HG03378 (cell line): ENCODE data around the gene ZNF837.

Source experiments
- ATAC-seq: cut with Tn5 transposase; IDR thresholded peaks from one replicate; pipeline ENCODE4 v1.9.1; 2021; ENCODE audit warnings: mild to moderate bottlenecking, moderate library complexity; ENCODE audit not compliant: unreplicated experiment

The ZNF837 gene

GRCh38 chr19:58326501-58326913 lies 54.3 kb downstream of the ZNF837 start:
- ATAC-seq = no peak

- ATAC-seq = no peak
Observed at GRCh38 chr19:58325311-58326022, 55.4 kb downstream of the ZNF837 start.

- ATAC-seq = no peak
Observed at GRCh38 chr19:58319241-58319640, 61.6 kb downstream of the ZNF837 start.

GRCh38 chr19:58318297-58318696 lies 62.5 kb downstream of the ZNF837 start:
- no peak for ATAC-seq
